GM18508 (cell line): ENCODE results near the gene LMLN.
"Not testable (repeated sequence)": the region's sequence is repeated elsewhere in the genome, so short reads cannot be mapped to it uniquely, and the experiment has no call there.

Experiments used
- ATAC-seq: cut with Tn5 transposase; IDR thresholded peaks from one replicate; pipeline ENCODE4 v1.9.1; 2021; ENCODE audit warnings: moderate number of reproducible peaks; ENCODE audit not compliant: insufficient read depth, unreplicated experiment

Gene LMLN

GRCh38 chr3:198071602-198072287 lies 111.7 kb downstream of the LMLN start:
- peak; percentile 81 for ATAC-seq

DNA sequence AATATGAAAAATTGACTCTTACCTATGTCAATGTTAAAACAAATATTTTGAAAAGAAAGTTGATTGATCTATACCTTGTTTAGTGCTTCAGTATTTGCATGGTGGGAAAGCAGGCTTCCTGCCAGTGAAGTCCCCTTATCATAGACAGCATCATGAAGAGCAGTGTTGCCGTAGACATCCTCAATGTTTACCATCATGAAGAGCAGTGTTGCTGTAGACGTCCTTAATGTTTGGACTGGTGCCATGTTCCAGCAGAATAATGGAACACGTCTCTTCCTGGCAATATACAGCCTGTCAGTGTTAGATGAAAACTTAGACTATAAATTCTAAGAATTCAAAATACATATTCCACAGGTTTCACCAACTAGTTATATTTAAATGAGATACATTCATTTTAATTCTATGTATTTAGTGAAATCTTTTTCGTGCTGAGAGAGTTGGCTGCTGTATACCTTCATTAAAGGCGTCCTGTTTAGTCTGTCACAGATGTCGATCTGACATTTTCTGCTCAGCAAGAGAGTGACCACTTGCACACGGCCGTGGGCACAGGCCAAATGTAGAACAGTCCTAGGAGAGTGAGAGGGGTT lies 116.8 kb downstream of the LMLN start:
- ATAC-seq, result no peak

- no peak for ATAC-seq
Measured at GRCh38 chr3:198079771-198080520, 119.9 kb downstream of the LMLN start.

- ATAC-seq, result no peak
Measured at GRCh38 chr3:198080521-198081384, 120.7 kb downstream of the LMLN start.

- no peak for ATAC-seq
Measured at GRCh38 chr3:198081421-198081844, 121.4 kb downstream of the LMLN start.

DNA sequence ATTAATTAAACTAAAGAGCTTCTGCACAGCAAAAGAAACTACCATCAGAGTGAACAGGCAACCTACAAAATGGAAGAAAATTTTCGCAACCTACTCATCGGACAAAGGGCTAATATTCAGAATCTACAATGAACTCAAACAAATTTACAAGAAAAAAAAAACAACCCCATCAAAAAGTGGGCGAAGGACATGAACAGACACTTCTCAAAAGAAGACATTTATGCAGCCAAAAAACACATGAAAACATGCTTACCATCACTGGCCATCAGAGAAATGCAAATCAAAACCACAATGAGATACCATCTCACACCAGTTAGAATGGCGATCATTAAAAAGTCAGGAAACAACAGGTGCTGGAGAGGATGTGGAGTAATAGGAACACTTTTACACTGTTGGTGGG lies 122.2 kb downstream of the LMLN start:
- ATAC-seq, result not testable (repeated sequence)

- ATAC-seq, result no peak
Measured at GRCh38 chr3:198088421-198088955, 128.5 kb downstream of the LMLN start.

GRCh38 chr3:198090795-198091332 lies 130.8 kb downstream of the LMLN start:
- ATAC-seq, result no peak

- ATAC-seq, result no peak
Measured at GRCh38 chr3:198092276-198092675, 132.3 kb downstream of the LMLN start.

GRCh38 chr3:198093112-198093679 lies 133.2 kb downstream of the LMLN start:
- no peak for ATAC-seq
